ENCODE measurements around the gene OSBP2.

OSBP2 gene

GRCh38 chr22:30953206-30953605 is 258.5 kb downstream of the OSBP2 start:
- TF ChIP-seq, protein P1, sequence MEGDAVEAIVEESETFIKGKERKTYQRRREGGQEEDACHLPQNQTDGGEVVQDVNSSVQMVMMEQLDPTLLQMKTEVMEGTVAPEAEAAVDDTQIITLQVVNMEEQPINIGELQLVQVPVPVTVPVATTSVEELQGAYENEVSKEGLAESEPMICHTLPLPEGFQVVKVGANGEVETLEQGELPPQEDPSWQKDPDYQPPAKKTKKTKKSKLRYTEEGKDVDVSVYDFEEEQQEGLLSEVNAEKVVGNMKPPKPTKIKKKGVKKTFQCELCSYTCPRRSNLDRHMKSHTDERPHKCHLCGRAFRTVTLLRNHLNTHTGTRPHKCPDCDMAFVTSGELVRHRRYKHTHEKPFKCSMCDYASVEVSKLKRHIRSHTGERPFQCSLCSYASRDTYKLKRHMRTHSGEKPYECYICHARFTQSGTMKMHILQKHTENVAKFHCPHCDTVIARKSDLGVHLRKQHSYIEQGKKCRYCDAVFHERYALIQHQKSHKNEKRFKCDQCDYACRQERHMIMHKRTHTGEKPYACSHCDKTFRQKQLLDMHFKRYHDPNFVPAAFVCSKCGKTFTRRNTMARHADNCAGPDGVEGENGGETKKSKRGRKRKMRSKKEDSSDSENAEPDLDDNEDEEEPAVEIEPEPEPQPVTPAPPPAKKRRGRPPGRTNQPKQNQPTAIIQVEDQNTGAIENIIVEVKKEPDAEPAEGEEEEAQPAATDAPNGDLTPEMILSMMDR (IDR thresholded peaks at IDR 0.05), result no peak
- Histone ChIP-seq H3K27ac (no peak overlapping the region), H3K4me3 (no peak overlapping the region)
- no peak for DNase-seq (ENCODE audit: low spot score)

DNA sequence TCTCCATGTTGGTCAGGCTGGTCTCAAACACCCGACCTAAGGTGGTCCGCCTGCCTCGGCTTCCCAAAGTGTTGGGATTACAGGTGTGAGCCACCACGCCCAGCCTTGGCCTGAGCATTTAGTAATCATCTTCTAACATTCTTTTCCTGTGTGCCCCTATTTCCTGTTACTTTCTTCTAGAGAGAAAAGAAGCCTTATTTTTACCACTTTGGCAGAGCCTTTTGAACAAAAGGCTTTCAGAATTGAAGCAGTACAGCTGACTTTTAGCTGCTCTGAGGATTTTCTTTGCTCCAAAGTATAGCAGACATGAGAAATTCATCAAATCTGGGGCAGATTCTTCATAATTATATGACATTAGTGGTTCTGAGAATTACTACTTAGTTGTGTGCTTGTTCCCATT is 260.5 kb downstream of the OSBP2 start:
- no peak overlapping the region for H3K27ac ChIP-seq
- DNase-seq (ENCODE audit: low spot score), result no peak
- no peak overlapping the region for H3K4me3 ChIP-seq
- TF ChIP-seq, protein P1 (IDR thresholded peaks at IDR 0.05), result no peak
